ENCODE data around the gene CACNG3. TPM values are rescaled to one million over a fixed set of nuclear protein-coding genes. Genes with fewer than 3 reads are reported as not detected.

CACNG3 gene
- total and polyA plus RNA-seq, 2 of the 4 experiments (the other 2 are of a cell fraction): not detected

GRCh38 chr16:24336491-24336890 is 80.4 kb downstream of the CACNG3 start:
- Histone ChIP-seq H3K4me1 (ENCODE audit: control insufficient read depth, insufficient read depth, low read length) (no peaks in the 10 kb centered on the region), H3K9me3 (ENCODE audit: control insufficient read depth, insufficient read depth, low read length) (no peaks in the 10 kb centered on the region), H3K27me3 (ENCODE audit: control insufficient read depth, insufficient read depth, low read length) (no peaks in the 10 kb centered on the region), H3K56ac (ENCODE audit: extremely low read depth, insufficient read depth, low read length) (no peak overlapping the region), H4K5ac (ENCODE audit: low read depth, low read length) (no peak overlapping the region), H4K20me1 (ENCODE audit: insufficient read depth, low read length) (no peaks in the 10 kb centered on the region; the same call in 1 of the 2 replicates), H4K91ac (ENCODE audit: insufficient read depth, low read depth, low read length) (no peak overlapping the region), H2BK5ac (ENCODE audit: low read depth, low read length, poor library complexity, severe bottlenecking) (no peak overlapping the region), H2BK15ac (ENCODE audit: low read depth, low read length) (no peak overlapping the region), H2BK20ac (ENCODE audit: low read depth, low read length) (no peak overlapping the region), H3K23ac (ENCODE audit: low read depth, low read length) (no peak overlapping the region), H3K79me1 (ENCODE audit: low read depth in 1 of 2, low read length in 2 of 2) (no peaks in the 10 kb centered on the region), H3K9ac (ENCODE audit: low read depth, low read length) (no peak overlapping the region), H3K4me3 (ENCODE audit: insufficient read depth, low read depth, low read length) (no peak overlapping the region), H3K9me1 (ENCODE audit: insufficient read depth, low read length) (no peaks in the 10 kb centered on the region), H2BK120ac (ENCODE audit: low read depth, low read length) (no peak overlapping the region), H2AK9ac (replicated peaks; ENCODE audit: low read depth, low read length, poor library complexity) (no peak overlapping the region), H3K27ac (ENCODE audit: insufficient read depth, low read length) (no peak overlapping the region), H3K14ac (replicated peaks; ENCODE audit: low read depth, low read length) (no peak overlapping the region), H2AFZ (replicated peaks; ENCODE audit: low read length, poor library complexity) (no peak overlapping the region), H4K8ac (ENCODE audit: low read depth in 2 of 2, low read length in 2 of 2) (no peak overlapping the region), H3K4ac (ENCODE audit: low read depth, low read length) (no peak overlapping the region), H3K18ac (ENCODE audit: low read depth, low read length) (no peak overlapping the region), H2AK5ac (ENCODE audit: low read depth, low read length) (no peak overlapping the region), H3K4me2 (ENCODE audit: low read depth, low read length) (no peak overlapping the region), H3K36me3 (ENCODE audit: control insufficient read depth, insufficient read depth, low read length) (no peaks in the 10 kb centered on the region)
- BruUV-seq (replicated peaks): no TSS peak
- TF ChIP-seq MAFK (IDR thresholded peaks at IDR 0.05; ENCODE audit: low read depth, low read length): no peak
- no peak for TF ChIP-seq USF2 (IDR thresholded peaks at IDR 0.05; ENCODE audit: low read depth, low read length)
- no peak for TF ChIP-seq MAZ (IDR thresholded peaks at IDR 0.05; ENCODE audit: borderline replicate concordance, low read depth, low read length)
- no peak for TF ChIP-seq MXI1 (IDR thresholded peaks at IDR 0.05; ENCODE audit: borderline replicate concordance, low read depth, low read length)
- no peak for TF ChIP-seq RFX5 (IDR thresholded peaks at IDR 0.05; ENCODE audit: low read depth, low read length)
- TF ChIP-seq RAD21 (IDR thresholded peaks at IDR 0.05; ENCODE audit: low read length): no peak
- no peak for TF ChIP-seq BHLHE40 (IDR thresholded peaks at IDR 0.05; ENCODE audit: low read depth, low read length)
- WGBS, 2 experiments (ENCODE audit: extremely low coverage in 2 of 2, insufficient read length in 1 of 2): no CpG with 5 or more reads among the region's 3 CpGs
- POLR2A ChIA-PET (ENCODE audit: unreplicated experiment): no interaction called here
- dilution Hi-C loops (cut with HindIII; ENCODE audit: low sequenced_read_pairs, unreplicated experiment) (no loop called here), intact Hi-C loops (cut with micrococcal nuclease) (no loop called here), in situ Hi-C loops (cut with MboI; ENCODE audit: low sequenced_read_pairs) (no loop called here)
- CTCF ChIA-PET: no interaction called here
- ATAC-seq (ENCODE audit: low read depth): no peak
- DNase-seq: no peak
